HG03045 (cell line): Measurements from ENCODE around the gene CDK7.

Experiments
- ATAC-seq: cut with Tn5 transposase; IDR thresholded peaks from one replicate; pipeline ENCODE4 v1.9.1; 2021; ENCODE audit warnings: mild to moderate bottlenecking, moderate library complexity; ENCODE audit not compliant: unreplicated experiment

CDK7 gene

GRCh38 chr5:69288688-69289087 is 54.0 kb downstream of the CDK7 start:
- ATAC-seq: no peak

- ATAC-seq: no peak
These were observed 57.6 kb downstream of the CDK7 start for GRCh38 chr5:69292306-69292705.

GRCh38 chr5:69293882-69294281 is 59.2 kb downstream of the CDK7 start:
- no peak for ATAC-seq

- ATAC-seq: no peak
These were observed 60.5 kb downstream of the CDK7 start for GRCh38 chr5:69295088-69295754.

GRCh38 chr5:69299625-69300024 is 64.9 kb downstream of the CDK7 start:
- no peak for ATAC-seq

GRCh38 chr5:69300537-69301203 is 66.0 kb downstream of the CDK7 start:
- no peak for ATAC-seq

GRCh38 chr5:69305512-69305911 is 70.8 kb downstream of the CDK7 start:
- ATAC-seq: no peak

- ATAC-seq: no peak
These were observed 73.4 kb downstream of the CDK7 start for GRCh38 chr5:69308046-69308553.

GRCh38 chr5:69309380-69309779 is 74.7 kb downstream of the CDK7 start:
- ATAC-seq: no peak

- no peak for ATAC-seq
These were observed 77.9 kb downstream of the CDK7 start for GRCh38 chr5:69312459-69313160.

- ATAC-seq: no peak
These were observed 78.7 kb downstream of the CDK7 start for GRCh38 chr5:69313428-69313827.

GRCh38 chr5:69315972-69316371 is 81.3 kb downstream of the CDK7 start:
- ATAC-seq: no peak

- no peak for ATAC-seq
These were observed 82.7 kb downstream of the CDK7 start for GRCh38 chr5:69317391-69317790.

GRCh38 chr5:69326365-69326764 is 91.7 kb downstream of the CDK7 start:
- ATAC-seq: no peak
